DND-41 (cell line): ENCODE data around the gene HNRNPA1L2.
"Not testable (repeated sequence)": the region's sequence is repeated elsewhere in the genome, so short reads cannot be mapped to it uniquely, and the experiment has no call there.

Experiments
- CTCF ChIP-seq: IDR thresholded peaks from 2 replicates; pipeline ENCODE4 v1.5.1; 2012; ENCODE audit warnings: borderline replicate concordance, low read length, moderate library complexity, mild to moderate bottlenecking; ENCODE audit not compliant: poor library complexity, severe bottlenecking; ENCODE audit errors: extremely low read depth
- EZH2 ChIP-seq: IDR thresholded peaks from 3 replicates; pipeline ENCODE4 v1.6.1; 2012; ENCODE audit warnings: borderline replicate concordance, low read depth, mild to moderate bottlenecking, moderate library complexity, low read length, inconsistent platforms; ENCODE audit not compliant: severe bottlenecking

- TF ChIP-seq CTCF, EZH2: not testable (repeated sequence)
Observed at GRCh38 chr13:52594295-52594694, 47.9 kb upstream of the HNRNPA1L2 start.
